Measurements from ENCODE around the gene ZCRB1. TPM values are rescaled to one million over a fixed set of nuclear protein-coding genes. Genes with fewer than 3 reads are reported as not detected.

Gene ZCRB1
- total and polyA plus RNA-seq, 2 of the 4 experiments (the other 2 are of a cell fraction): 19.7 to 28.1 TPM

GRCh38 chr12:42343721-42344120 lies 17.8 kb upstream of the ZCRB1 start:
- Histone ChIP-seq H3K79me1 (ENCODE audit: low read depth in 1 of 2, low read length in 2 of 2) (peaks cover 18 to 26% of the 10 kb centered on the region in 2 experiments), H3K4ac (ENCODE audit: low read depth, low read length) (no peak overlapping the region), H3K36me3 (ENCODE audit: control insufficient read depth, insufficient read depth, low read length) (peaks cover 3% of the 10 kb centered on the region; the same call in 1 of the 2 replicates), H3K4me2 (ENCODE audit: low read depth, low read length) (no peak overlapping the region), H2BK120ac (ENCODE audit: low read depth, low read length) (no peak overlapping the region), H3K27ac (ENCODE audit: insufficient read depth, low read length) (no peak overlapping the region), H3K9ac (ENCODE audit: low read depth, low read length) (no peak overlapping the region), H2AFZ (replicated peaks; ENCODE audit: low read length, poor library complexity) (no peak overlapping the region), H4K20me1 (ENCODE audit: insufficient read depth, low read length) (peaks cover 8% of the 10 kb centered on the region; the same call in 1 of the 2 replicates), H3K56ac (ENCODE audit: extremely low read depth, insufficient read depth, low read length) (no peak overlapping the region), H2BK20ac (ENCODE audit: low read depth, low read length) (no peak overlapping the region), H3K18ac (ENCODE audit: low read depth, low read length) (no peak overlapping the region), H3K27me3 (ENCODE audit: control insufficient read depth, insufficient read depth, low read length) (no peaks in the 10 kb centered on the region), H3K14ac (replicated peaks; ENCODE audit: low read depth, low read length) (no peak overlapping the region), H3K4me3 (ENCODE audit: insufficient read depth, low read depth, low read length) (no peak overlapping the region), H2BK15ac (ENCODE audit: low read depth, low read length) (no peak overlapping the region), H3K9me3 (ENCODE audit: control insufficient read depth, insufficient read depth, low read length) (no peaks in the 10 kb centered on the region), H4K5ac (ENCODE audit: low read depth, low read length) (no peak overlapping the region), H2AK9ac (replicated peaks; ENCODE audit: low read depth, low read length, poor library complexity) (no peak overlapping the region), H4K8ac (ENCODE audit: low read depth in 2 of 2, low read length in 2 of 2) (no peak overlapping the region), H2AK5ac (ENCODE audit: low read depth, low read length) (no peak overlapping the region), H4K91ac (ENCODE audit: insufficient read depth, low read depth, low read length) (no peak overlapping the region), H2BK5ac (ENCODE audit: low read depth, low read length, poor library complexity, severe bottlenecking) (no peak overlapping the region), H3K23ac (ENCODE audit: low read depth, low read length) (no peak overlapping the region), H3K9me1 (ENCODE audit: insufficient read depth, low read length) (no peaks in the 10 kb centered on the region; the same call in 1 of the 2 replicates), H3K4me1 (ENCODE audit: control insufficient read depth, insufficient read depth, low read length) (no peaks in the 10 kb centered on the region; the same call in 1 of the 2 replicates)
- in situ Hi-C loops (cut with MboI; ENCODE audit: low sequenced_read_pairs) (loop anchor here (25.0 kb wide), 1 partner anchor 944 kb away; no protein-coding TSS in a partner anchor), dilution Hi-C loops (cut with HindIII; ENCODE audit: low sequenced_read_pairs, unreplicated experiment) (no loop called here), intact Hi-C loops (cut with micrococcal nuclease) (no loop called here)
- ATAC-seq (ENCODE audit: low read depth): no peak
- no peak for TF ChIP-seq RCOR1 (IDR thresholded peaks at IDR 0.05; ENCODE audit: insufficient replicate concordance, low read length)
- TF ChIP-seq RAD21 (IDR thresholded peaks at IDR 0.05; ENCODE audit: low read length): no peak
- no peak for TF ChIP-seq CEBPB (IDR thresholded peaks at IDR 0.05; ENCODE audit: low read depth, low read length)
- no peak for TF ChIP-seq RFX5 (IDR thresholded peaks at IDR 0.05; ENCODE audit: low read depth, low read length)
- TF ChIP-seq CHD1 (IDR thresholded peaks at IDR 0.05; ENCODE audit: low read depth, low read length): no peak
- no peak for TF ChIP-seq MXI1 (IDR thresholded peaks at IDR 0.05; ENCODE audit: borderline replicate concordance, low read depth, low read length)
- TF ChIP-seq USF2 (IDR thresholded peaks at IDR 0.05; ENCODE audit: low read depth, low read length): no peak
- no peak for TF ChIP-seq ELK1 (IDR thresholded peaks at IDR 0.05; ENCODE audit: borderline replicate concordance, low read depth, low read length)
- TF ChIP-seq FOS (IDR thresholded peaks at IDR 0.05; ENCODE audit: low read depth, low read length): no peak
- no peak for TF ChIP-seq NFE2L2 (IDR thresholded peaks at IDR 0.05; ENCODE audit: low read depth, low read length)
- TF ChIP-seq BHLHE40 (IDR thresholded peaks at IDR 0.05; ENCODE audit: low read depth, low read length): no peak
- no peak for TF ChIP-seq MAZ (IDR thresholded peaks at IDR 0.05; ENCODE audit: borderline replicate concordance, low read depth, low read length)
- no peak for TF ChIP-seq SMC3 (IDR thresholded peaks at IDR 0.05; ENCODE audit: low read depth, low read length)
- TF ChIP-seq CTCF (conservative IDR thresholded peaks at IDR 0.05; ENCODE audit: low read depth, low read length): no peak
- TF ChIP-seq POLR2A (IDR thresholded peaks at IDR 0.05; ENCODE audit: low read depth, low read length): no peak
- TF ChIP-seq MAFK (IDR thresholded peaks at IDR 0.05; ENCODE audit: low read depth, low read length): no peak
- POLR2A ChIA-PET (ENCODE audit: unreplicated experiment): no interaction called here
- no peak for DNase-seq
- CTCF ChIA-PET: interaction anchor here (0.6 to 1.4 kb wide), 2 partner anchors 28 to 202 kb away, joined by 3 to 4 read pairs; no protein-coding TSS in a partner anchor
- no TSS peak for BruUV-seq (replicated peaks)
- no CpG with 5 or more reads among the region's 3 CpGs for WGBS, 2 experiments (ENCODE audit: extremely low coverage in 2 of 2, insufficient read length in 1 of 2)

All from IMR-90 (cell line).